HG03175 (cell line): ENCODE measurements around the gene EHF.
A peak's percentile ranks its signal among the peaks of the same experiment; 100 is the strongest.

Source experiments
- ATAC-seq: cut with Tn5 transposase; IDR thresholded peaks from one replicate; pipeline ENCODE4 v1.9.1; 2021; ENCODE audit warnings: mild to moderate bottlenecking, moderate library complexity; ENCODE audit not compliant: unreplicated experiment

Gene EHF

GRCh38 chr11:34623463-34623862 is 2.6 kb downstream of the EHF start:
- ATAC-seq, result no peak

GRCh38 chr11:34624069-34624468 is 3.2 kb downstream of the EHF start:
- peak; percentile 82 for ATAC-seq

GRCh38 chr11:34625576-34625975 is 4.7 kb downstream of the EHF start:
- ATAC-seq, result no peak

GRCh38 chr11:34626393-34626792 is 5.5 kb downstream of the EHF start:
- no peak for ATAC-seq

- no peak for ATAC-seq
Measured at GRCh38 chr11:34627197-34627596, 6.3 kb downstream of the EHF start.

GRCh38 chr11:34629711-34630110 is 8.8 kb downstream of the EHF start:
- no peak for ATAC-seq

GRCh38 chr11:34630544-34630943 is 9.7 kb downstream of the EHF start:
- no peak for ATAC-seq

- no peak for ATAC-seq
Measured at GRCh38 chr11:34631297-34631696, 10.4 kb downstream of the EHF start.

- no peak for ATAC-seq
Measured at GRCh38 chr11:34631737-34632104, 10.8 kb downstream of the EHF start.

GRCh38 chr11:34632105-34632791 is 11.4 kb downstream of the EHF start:
- no peak for ATAC-seq

GRCh38 chr11:34633640-34633989 is 12.7 kb downstream of the EHF start:
- ATAC-seq, result no peak

- ATAC-seq, result peak; percentile 90
Measured at GRCh38 chr11:34633990-34634693, 13.2 kb downstream of the EHF start.

- no peak for ATAC-seq
Measured at GRCh38 chr11:34634694-34635062, 13.8 kb downstream of the EHF start.

- no peak for ATAC-seq
Measured at GRCh38 chr11:34636127-34636526, 15.2 kb downstream of the EHF start.

GRCh38 chr11:34637303-34637702 is 16.4 kb downstream of the EHF start:
- ATAC-seq, result no peak

- ATAC-seq, result no peak
Measured at GRCh38 chr11:34638897-34639296, 18.0 kb downstream of the EHF start.

GRCh38 chr11:34639545-34639944 is 18.7 kb downstream of the EHF start:
- no peak for ATAC-seq

- peak; percentile 88 for ATAC-seq
Measured at GRCh38 chr11:34640050-34640923, 19.4 kb downstream of the EHF start.

GRCh38 chr11:34640924-34641275 is 20.0 kb downstream of the EHF start:
- ATAC-seq, result no peak

GRCh38 chr11:34641456-34641855 is 20.6 kb downstream of the EHF start:
- ATAC-seq, result no peak

- ATAC-seq, result no peak
Measured at GRCh38 chr11:34642001-34642554, 21.2 kb downstream of the EHF start.

GRCh38 chr11:34642873-34643272 is 22.0 kb downstream of the EHF start:
- ATAC-seq, result no peak
